Endometrial microvascular endothelial cells (primary cell): Measurements from ENCODE around the gene CD58. TPM values are rescaled to one million over a fixed set of nuclear protein-coding genes. Genes with fewer than 3 reads are reported as not detected.

ENCODE experiments used
- in situ Hi-C: cut with HindIII; loops from 2 replicates; pipeline ENCODE4 v1.10.0; 2017; ENCODE audit warnings: low sequenced_read_pairs, low pct_unique_long_range_greater_than_20kb; ENCODE audit errors: inconsistent ontology term
- total RNA-seq: library from RNA; depleted of rRNA; stranded (reverse); fragments of >200 nt; gene quantifications from one replicate; pipeline ENCODE4 v1.2.3, GENCODE V29; 2015; ENCODE audit errors: inconsistent ontology term

CD58 gene
- total RNA-seq, 1 donor from 2014 or later = 13.9 TPM

DNA sequence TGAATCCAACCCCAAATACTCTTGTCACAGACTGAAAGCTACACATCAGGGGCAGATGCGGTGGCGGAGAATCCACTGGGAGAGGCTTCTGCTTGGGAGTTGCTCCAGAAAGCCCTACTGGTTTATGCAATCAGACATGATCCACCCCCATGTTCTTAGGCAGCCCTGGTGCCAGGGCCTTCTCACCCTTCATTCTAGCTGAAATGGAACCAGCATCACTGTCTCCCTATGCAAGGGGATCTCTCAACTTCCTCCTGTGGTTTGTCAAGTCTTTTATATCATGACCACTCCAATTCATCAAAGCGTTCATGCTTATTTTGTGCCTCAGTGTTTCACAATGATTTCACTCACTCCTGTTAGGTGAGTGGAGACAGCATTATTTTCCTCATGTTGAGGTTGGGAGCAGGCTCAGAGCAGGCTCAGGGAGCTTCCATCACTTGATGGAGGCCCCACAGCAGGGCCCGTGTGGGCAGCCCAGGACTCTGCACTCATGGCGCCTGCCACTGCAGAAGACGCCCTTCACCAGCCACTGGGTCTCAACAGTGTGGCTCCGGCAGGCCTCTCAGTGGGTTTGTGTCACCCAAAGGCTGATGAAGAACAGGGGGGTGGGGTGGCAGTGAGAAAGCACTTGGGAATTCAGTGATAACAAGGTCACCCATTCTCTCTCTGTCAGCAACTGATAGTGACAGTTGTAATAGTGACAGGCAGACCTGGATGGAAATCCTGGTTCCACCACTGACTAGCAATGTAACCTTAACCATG, 67.1 kb downstream of the CD58 start:
- in situ Hi-C loops = no loop called here

DNA sequence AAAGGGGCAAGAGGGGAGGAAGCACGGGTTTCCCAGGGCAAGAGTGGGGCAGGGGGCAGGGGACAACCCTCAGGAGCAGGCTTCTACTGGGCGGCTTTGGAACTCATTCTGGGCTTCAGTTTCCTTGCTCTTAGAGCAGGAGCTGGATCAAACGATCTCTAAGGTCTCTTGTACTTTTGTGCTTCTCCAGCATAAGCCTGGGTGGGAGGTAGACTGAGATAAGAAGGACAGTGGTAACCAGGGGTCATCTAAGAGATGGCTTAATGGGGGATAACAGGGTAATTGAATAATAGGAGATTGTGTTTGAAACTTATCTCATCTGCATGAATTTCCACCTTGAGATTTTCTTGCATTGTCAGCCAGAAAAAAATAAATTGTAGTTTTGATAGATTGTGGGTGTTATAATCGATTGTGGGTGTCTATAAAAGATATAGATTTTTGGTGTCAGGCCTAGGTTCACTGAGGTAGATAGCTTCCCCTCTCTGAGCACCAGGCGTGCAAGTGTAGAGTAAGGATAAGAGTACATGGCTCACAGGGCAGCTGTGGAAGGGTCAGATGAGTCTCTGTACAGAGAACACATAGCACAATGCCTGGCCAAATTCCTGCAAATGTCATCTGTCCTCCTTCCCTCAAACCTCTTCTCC, 68.0 kb downstream of the CD58 start:
- in situ Hi-C loops = no loop called here

DNA sequence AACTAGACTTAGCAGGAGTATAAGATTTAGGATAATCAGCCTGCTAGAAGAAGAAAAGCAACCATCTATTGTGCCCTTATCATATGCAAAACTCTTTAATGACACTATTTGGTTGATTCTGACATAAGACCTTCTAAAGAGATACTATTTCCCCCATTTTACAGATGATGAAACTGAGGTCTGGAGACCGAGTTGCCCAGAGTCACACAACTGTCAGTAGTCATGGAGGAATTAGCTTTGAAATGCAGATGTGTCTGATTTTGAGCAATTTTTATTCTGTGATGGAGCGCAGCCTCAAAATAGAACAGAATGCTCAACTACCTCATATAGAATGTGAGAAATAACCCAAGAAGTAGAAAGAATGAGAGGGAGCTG, 69.0 kb downstream of the CD58 start:
- in situ Hi-C loops = no loop called here

DNA sequence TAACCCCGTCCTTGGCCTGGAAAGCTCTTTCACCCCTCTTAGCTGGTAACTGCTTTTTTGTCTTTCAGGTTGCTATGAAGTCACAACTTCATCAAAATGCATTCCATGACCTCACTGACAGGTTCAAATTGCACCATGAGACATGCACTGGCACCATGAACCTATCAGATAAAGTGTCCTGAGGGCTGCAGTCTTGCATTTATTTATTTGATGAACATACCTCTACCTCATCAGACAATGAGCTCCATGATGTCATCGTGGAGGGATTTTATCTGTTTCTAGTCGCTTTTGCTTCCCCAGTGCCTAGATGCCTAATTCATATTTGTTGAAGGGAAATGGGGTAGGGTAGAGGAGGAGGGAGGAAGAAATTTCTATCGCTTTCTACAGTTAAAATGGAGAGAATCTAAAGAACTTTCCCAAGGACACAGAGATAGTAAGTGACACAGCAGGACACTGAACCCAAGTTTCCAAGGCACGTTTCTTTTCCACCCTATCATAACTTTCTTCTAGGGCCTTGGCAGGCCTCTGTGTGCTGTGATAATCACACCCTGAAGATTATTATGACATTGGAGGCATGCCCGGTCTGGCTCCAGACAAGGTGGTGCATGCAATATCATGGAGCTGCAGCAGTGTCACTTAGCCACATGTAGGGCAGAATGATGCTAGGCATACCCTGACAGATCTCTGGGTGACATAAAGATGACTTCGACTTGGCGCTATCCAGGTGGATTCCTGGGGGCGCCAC, 69.5 kb downstream of the CD58 start:
- in situ Hi-C loops = no loop called here

DNA sequence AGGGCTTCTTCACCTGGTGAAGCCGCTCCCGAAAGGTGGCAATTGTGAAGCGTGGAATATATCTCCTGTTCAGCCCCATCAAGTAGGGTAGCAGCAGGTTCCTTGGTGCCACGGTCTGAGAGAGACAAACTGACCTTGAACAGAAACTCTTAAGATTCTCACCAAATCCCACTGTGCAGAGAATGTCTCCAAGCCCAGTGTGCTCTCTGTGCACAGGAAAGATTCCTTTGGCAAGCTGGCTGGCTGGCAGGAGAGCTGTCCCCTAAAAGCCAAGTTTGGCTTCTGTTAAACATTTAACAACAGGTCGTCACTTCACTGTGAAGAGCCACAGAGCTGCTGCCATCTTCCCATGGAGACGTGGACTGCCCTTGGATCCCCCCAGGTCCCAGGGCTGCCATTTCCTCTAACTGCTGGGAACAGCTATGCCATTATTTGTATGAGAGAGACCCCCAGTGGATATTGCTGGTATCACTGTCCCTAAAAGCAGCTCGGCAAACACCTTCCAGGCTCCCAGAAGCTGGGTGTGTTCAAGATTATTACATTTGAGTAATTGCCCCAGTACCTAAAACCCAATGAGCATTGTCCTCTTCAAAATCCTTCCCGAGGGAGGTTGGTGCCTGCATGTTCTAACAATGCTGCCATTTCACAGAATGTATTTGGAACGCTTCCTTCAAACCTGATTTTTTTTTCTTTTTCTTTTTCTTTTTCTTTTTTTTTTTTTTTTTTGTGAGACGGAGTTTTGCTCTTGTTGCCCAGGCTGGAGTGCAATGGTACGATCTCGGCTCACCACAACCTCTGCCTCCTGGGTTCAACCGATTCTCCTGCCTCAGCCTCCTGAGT, 71.8 kb downstream of the CD58 start:
- in situ Hi-C loops = no loop called here

DNA sequence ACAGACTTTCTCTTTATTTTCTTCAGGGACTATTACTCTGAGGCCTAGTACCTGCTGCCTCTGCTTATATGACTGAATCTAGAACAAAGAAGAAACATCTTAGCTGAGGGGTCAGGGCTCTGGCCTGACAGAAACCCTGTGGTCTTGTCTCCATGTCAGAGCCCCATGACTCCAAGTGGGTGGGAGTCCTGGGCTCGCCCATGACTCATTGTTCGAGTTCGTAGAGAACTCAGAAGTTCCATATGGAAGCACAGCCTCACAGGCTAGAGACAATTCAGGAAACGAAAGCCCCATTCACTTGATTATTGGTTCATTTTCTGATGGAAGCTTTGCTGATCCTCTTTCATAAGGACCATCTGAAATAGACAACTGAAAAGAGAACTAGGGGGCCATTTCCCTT, 73.2 kb downstream of the CD58 start:
- in situ Hi-C loops = no loop called here

DNA sequence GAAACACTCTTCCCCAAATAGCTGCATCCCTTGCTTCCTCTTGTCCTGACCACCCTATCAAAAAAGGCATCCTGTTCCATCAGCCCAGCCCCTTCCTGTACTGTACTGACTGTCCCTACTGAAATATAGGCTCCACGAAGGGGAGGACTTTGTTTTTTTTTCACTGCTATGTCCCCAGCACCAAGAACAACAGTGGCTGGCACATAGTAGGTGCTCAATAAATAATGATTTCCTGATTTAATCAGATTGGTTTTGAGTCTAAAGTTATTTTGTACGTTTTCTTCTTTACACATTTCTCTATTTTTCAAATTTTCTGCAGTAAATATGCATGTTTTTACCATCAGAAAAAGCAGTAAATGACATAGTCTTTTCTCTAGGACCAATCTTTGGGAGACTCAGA, 73.9 kb downstream of the CD58 start:
- in situ Hi-C loops = no loop called here

DNA sequence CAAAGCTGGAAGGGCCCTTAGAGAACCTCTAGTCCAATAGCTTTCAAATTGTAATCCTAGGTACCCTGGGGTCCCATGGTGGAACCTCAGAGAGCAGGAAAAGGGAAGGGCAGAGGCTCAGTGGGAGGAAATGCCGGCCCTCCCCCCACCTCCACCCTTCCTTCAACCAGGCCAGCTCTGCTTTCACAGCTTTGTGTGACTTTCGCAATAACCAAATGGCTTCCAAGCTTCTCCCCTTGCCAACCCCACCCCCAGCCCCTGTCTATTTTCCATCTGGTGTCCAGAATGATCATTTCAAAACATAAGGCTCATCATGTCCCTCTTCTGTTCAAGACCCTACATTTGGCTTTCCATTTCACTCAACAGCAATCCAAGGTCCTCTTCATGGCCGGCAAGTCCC, 74.4 kb downstream of the CD58 start:
- in situ Hi-C loops = no loop called here

DNA sequence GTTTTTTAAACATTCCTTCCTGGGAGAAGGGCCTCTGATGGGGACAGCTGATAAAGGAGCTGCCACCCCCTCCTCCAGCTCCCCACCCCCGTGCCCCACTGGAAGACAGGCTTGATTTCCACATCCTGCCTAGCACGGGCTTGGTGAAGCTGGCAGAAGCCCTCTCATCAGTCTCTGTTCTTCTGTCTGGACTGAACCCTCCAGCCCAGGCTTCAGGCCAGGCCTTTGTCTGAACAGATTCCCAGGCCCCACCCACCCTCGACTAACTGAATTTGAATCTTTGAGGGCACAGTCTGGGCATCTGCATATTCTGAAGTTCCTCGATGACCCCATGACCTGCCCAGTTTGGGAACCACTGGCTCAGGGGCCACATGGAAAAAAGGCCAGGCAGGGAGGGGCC, 75.3 kb downstream of the CD58 start:
- in situ Hi-C loops = no loop called here

DNA sequence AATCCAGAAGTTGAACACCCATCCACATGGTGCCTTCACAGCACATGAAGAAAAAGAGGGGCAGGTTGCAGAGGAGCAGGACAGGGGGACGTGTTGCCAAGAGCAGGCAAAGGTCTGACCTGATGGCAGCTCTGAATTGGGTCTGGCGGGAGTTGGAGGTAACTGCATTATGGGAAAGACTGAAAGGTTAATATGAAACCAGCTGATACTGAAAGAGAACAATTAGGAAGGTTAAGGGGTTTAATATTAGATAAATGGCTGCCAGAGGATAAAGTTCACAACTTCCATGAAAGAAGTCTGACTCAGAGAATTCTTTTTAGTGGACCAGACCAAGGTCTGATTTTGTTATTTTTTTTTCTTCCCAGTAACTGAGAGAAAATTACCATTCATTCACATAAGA, 76.1 kb downstream of the CD58 start:
- in situ Hi-C loops = no loop called here

DNA sequence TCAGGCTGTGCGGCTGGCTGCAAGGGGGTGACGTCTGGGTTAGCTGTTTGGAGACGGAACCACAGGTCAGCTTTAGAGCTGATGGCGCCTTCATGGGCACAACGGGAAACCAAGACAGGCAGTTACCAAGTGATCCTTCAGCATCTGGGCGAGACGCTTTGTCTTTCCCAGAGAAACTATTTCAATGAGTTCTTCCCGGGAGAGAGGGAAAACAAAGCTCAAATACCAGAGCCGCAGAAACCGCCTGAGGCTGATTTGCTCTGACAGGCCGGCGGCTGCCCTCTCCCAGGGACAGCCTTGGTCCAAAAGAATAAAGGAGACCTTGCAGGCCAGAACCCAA, 76.5 kb downstream of the CD58 start:
- in situ Hi-C loops = no loop called here

DNA sequence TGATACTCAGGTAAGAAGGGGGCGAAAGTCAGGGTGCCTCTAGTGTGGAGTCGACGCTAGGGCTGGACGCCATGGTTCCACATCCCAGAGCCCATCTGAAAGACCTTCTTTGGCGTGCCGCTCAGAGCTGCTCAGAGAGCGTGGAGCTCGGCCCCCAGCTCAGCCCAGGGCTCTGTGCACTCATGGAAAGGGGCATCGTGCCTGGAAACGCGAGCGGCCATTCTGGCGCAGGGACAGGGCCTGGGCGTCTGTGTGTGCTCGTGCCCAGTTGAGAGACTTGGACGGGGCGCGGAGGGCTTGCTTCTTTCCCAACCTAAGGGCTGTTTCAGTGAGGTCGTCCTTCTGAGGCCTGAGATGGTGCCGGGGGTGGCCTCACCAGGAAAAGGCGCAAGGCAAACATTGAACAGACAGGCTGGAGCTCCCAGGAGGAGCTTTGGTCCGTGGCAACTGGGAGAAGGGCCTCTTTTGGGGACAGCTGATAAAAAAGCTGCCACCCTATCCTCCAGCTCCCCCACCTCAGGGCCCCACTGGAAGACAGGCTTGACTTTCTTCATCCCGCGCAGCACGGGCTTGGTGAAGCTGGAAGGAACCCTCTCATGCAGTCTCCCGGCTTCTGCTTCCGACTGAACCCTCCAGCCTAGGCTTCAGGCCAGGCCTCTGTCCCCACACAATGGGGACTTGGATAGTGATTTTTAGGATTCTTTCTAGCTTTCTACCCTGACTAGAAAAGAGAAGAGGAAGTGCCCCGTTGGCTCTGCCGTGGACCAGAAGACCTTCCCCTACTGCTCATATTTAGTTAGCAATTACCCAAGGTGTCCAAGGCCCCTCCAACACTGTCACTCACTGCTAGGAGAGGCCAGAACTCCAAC, 77.1 kb downstream of the CD58 start:
- in situ Hi-C loops = no loop called here

DNA sequence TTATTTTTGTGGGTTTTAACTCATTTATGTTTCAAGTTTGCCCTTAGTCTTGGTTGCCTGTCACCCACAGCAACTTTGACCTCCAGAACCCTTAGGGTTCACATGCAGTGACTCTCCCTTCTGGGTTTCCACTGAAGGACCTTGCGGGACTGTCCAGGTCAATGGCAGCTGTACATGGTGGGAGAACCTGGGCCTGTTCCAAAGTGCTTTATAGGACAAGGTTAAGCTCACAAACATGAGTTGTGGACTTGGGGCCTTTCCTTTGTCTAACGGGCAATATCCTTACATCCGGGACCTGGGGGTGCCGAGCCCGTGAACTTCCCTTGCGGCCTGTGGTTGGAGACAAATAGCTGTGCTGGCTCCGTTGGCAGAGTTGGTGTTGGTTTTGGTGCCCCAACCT, 77.8 kb downstream of the CD58 start:
- in situ Hi-C loops = no loop called here

DNA sequence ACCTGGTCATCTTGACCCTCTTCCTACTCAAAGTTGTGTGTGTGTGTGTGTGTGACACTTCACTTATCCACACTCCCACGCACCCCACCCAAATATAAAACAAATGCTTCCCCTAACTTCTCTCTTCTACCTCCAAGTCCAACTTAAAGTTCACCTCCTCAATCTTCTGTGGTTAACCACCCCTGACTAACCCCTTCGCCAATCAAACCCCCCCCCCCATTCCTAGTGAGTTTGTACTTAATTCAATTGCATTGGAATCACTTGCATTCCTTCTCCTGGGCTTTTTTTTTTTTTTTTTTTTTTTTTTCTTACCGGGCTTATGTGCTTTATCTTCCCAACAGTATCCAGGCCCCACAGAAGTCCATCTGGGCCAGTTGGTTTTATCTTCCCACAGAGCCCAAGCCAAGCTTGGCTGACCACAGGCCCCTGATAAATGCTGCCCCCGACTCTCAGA, 78.4 kb downstream of the CD58 start:
- in situ Hi-C loops = no loop called here

DNA sequence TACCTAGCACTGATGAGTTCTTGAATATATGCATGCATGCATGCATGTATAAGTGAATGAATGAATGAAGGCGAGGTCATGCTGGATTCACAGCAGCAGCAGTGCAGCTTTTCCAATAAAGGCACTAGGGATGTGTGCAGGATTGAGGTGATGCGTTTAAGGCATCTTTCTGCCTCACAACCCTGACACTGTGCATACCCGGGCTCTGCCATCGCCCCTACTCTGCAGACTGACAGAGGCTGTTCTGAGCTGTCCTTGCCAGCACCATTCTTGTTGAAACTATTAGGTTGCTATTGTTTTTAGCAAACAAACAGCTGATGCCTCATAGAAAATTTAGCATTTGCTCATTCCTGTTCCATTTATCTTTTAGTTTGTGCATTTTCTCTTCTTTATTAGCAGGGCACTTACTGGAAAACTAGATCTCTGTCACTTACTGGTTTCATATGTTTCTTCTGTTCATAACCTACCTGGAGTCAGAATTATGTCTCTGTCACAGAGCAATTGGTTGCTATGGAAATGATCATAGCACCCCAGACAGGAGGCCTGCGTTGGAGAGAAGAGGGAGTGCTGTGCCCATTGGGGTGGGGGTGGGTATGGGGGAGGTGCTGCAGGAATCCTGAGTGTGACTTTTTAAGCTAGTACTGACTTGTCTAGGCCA, 79.0 kb downstream of the CD58 start:
- in situ Hi-C loops = no loop called here

DNA sequence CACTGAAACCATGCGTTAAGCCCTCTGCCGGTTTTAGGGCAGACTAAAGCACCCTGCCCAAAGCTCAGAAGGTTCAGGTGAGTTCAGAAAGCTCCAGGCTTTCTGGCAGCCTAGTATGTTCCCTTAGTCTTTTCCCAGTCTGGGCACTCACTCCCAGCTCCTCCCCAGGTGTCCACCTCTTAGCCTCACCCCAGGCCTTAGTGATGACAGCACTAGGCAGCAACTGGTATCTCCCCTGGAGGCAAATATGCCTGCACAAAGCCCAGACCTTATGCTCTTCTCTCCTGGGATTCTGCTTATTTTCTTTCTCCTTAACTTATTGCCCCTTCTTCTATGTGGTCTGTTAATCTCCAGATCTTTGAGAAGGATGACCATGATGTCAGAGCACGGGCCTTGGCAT, 80.2 kb downstream of the CD58 start:
- in situ Hi-C loops = no loop called here

DNA sequence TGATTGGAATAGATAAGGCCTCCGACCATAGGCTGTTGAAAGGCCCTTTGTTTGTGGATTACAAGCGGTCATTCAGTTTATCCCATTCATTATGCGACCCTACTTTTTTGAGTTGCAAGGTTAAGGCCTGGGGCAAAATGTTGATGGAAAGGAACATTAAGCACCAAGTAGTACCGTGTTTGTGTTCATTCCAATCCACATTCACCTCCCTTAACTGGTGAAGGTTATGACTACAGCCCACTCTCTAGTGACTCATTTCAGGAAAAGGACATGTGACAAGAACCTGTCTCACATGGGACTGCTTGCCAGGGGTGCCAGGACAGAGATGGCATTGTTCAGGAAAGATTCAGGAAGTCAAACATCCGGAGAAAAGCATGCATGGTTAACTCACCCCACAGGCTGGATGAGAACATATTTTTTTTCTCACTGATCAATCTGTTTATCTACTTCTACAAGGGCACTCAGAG, 81.6 kb downstream of the CD58 start:
- in situ Hi-C loops = no loop called here

DNA sequence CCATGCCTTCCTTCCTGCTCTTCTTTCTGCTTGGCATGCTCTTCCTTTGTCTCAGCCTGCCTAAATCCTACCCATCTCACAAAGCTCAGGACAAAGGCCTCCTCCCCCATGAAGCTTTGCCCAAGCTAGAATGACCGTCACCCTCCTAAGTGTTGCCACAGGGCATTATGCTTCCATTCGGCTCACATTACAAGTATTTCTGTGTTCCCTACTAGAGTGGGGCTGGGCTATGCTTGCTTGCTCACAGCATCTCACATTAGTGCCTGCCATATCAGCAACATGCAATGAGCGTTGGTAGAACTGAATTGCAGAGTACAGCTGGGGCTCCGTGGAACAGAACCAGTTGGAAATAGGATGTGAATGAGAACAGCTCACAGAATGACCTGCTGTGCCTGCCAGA, 82.8 kb downstream of the CD58 start:
- in situ Hi-C loops = no loop called here
